ENCODE results near the gene BRI3BP.

The BRI3BP gene

DNA sequence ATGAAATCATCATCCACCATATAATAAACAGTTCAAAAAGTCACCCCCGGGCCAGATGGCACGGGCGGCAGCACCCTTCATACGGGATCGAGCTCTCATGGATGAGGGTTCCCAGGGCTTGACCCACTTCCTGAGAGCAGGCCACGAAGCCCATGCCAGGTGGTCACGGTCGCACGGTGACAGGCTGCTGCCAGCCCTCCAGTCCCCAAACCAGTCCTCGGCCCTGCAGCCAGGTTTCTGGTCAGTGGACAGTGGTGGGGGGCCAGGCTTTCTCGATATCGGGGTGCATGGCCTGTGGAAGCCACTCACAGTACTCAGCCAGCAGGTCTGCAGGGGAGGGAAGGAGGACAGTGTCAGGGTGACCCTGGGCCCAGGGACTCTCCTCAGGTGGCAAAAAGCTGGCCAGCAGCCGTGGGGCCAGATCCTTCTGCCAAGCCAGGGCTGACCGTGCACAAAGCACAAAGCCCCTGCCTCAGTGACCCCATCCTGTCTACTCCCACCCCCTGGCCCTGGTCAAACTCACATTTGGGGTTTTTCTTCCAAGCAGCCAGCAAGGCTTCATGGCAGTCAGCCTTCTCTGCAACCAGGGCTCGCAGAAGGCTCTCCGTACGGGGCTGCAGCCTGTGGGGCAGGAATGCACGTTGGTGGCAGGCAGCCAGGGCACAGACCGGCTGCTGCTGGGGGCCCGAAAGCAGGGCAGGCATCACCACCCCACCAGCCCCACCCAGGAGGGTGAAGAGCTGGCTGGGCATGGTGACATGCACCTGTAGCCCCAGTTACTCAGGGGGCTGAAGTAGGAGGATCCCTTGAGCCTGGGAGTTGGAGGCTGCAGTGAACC is 45.7 kb upstream of the BRI3BP start:
- Histone ChIP-seq H3K27me3 (ENCODE audit: insufficient read depth, poor library complexity, severe bottlenecking) (no peaks in the 10 kb centered on the region), H3K27ac (replicated peaks) (no peak overlapping the region), H3K4me3 (replicated peaks; ENCODE audit: insufficient read depth, low read length) (no peak overlapping the region)
- TF ChIP-seq CTCF (IDR thresholded peaks at IDR 0.05; ENCODE audit: insufficient read depth, low read length), result no peak
- no peak for TF ChIP-seq SPI1 (IDR thresholded peaks at IDR 0.05; ENCODE audit: borderline replicate concordance, low read depth)
- no peak for TF ChIP-seq POLR2AphosphoS5 (IDR thresholded peaks at IDR 0.05; ENCODE audit: low read depth)
- DNase-seq (ENCODE audit: low read depth in 1 of 2, low spot score in 1 of 2), result no peak

GRCh38 chr12:124949066-124949465 is 44.4 kb upstream of the BRI3BP start:
- Histone ChIP-seq H3K4me3 (replicated peaks; ENCODE audit: insufficient read depth, low read length) (no peak overlapping the region), H3K27me3 (ENCODE audit: insufficient read depth, poor library complexity, severe bottlenecking) (no peaks in the 10 kb centered on the region), H3K27ac (replicated peaks) (no peak overlapping the region)
- DNase-seq (ENCODE audit: low read depth in 1 of 2, low spot score in 1 of 2), result no peak
- TF ChIP-seq CTCF (IDR thresholded peaks at IDR 0.05; ENCODE audit: insufficient read depth, low read length) (no peak), SPI1 (IDR thresholded peaks at IDR 0.05; ENCODE audit: borderline replicate concordance, low read depth) (no peak), REST (IDR thresholded peaks at IDR 0.05; ENCODE audit: insufficient replicate concordance, low read depth) (no peak), GABPA (IDR thresholded peaks at IDR 0.05; ENCODE audit: low read depth) (no peak), POLR2AphosphoS5 (IDR thresholded peaks at IDR 0.05; ENCODE audit: low read depth) (no peak)

DNA sequence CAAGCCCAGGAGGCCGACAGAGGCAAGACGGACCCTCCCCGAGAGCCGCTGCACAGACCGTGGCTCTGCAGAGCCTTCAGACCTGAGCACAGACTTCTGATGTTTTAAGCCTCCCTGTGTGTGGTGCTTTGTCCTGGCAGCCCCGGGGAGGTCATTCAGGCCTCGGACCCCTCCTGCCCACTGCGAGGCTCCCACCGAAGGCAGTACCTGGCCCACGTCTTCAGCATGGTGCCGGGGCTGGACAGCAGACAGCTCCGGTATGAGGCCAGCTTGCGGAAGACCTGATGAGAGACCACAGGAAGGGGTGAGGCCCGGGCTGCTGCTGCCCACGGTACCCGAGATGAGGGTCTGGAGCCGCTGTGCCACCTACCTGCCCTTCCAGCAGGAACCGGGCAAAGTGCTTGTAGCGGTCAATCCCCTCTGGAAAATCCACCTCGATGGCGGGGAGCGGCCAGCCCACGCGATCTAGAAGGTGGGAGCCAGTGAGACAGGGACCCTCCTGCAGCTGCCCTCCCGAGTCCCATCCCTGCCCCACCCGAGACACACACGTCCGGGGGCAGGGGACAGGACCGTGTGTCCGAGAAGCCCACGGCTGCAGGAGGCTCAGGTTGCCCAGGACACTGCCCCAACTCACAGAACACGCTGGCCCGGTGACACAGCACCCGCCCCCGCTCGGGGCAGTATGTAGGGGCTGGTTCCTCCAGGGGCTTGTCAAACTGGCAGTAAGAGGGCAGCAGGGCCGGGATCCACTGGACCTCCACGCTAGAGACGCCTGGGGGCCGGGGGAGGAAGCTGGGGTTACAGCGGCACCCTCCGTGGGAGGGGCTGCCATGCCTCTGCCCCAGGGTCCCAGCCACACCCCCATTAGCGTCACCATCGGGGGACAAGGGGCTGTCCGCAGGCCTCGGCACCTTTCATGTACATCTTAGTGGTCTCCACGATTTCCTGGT is 43.4 kb upstream of the BRI3BP start:
- TF ChIP-seq SPI1 (IDR thresholded peaks at IDR 0.05; ENCODE audit: borderline replicate concordance, low read depth) (no peak), CTCF (IDR thresholded peaks at IDR 0.05; ENCODE audit: insufficient read depth, low read length) (no peak), GABPA (IDR thresholded peaks at IDR 0.05; ENCODE audit: low read depth) (no peak), POLR2AphosphoS5 (IDR thresholded peaks at IDR 0.05; ENCODE audit: low read depth) (no peak), REST (IDR thresholded peaks at IDR 0.05; ENCODE audit: insufficient replicate concordance, low read depth) (no peak)
- Histone ChIP-seq H3K4me3 (replicated peaks; ENCODE audit: insufficient read depth, low read length) (no peak overlapping the region), H3K27me3 (ENCODE audit: insufficient read depth, poor library complexity, severe bottlenecking) (no peaks in the 10 kb centered on the region), H3K27ac (replicated peaks) (no peak overlapping the region)
- no peak for DNase-seq (ENCODE audit: low read depth in 1 of 2, low spot score in 1 of 2)

Measured in HL-60 (cell line).